Measurements from ENCODE around the gene TSPAN9.
"Not testable (repeated sequence)": the region's sequence is repeated elsewhere in the genome, so short reads cannot be mapped to it uniquely, and the experiment has no call there.

TSPAN9 gene

DNA sequence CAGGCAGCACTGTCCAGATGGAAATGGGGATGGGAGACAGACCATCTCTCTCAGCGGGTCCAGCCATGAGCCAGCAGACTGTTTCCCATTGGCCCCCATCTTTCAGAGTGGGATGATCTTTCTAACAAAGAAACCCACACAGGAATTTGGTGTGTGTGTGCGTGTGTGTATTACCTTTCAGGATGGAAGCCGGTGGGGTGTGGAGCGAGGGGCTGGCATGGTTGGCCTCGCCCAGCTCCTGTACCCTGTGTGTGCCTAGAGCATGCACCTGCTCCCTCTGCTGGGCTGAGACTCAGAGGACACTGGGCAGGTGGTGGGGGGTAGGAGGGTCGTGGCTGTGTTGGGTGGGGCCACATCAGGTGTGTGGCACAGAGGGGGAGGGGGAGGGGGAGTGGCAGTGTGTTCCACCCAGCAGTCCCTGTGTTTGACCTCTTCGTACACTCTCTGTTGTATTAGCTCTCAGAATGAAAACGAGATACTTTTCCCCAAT is 33.0 kb upstream of the TSPAN9 start:
- no peak for DNase-seq (ENCODE audit: low spot score)

DNA sequence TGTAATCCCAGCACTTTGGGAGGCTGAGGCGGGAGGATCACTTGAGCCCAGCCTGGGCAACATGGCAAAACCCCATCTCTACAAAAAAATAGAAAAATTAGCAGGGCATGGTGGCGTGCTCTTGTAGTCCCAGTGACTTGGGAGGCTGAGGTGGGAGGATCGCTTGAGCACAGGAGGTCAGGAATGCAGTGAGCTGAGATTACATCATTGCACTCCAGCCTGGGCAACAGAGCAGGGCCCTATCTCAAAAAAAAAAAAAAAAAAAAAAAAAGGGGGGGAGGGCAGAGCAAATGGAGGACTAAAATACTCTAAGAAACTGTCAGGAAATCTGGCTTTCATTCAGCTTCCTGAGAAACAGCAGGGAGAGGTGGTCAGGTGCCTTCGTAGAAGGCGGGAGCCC is 31.7 kb upstream of the TSPAN9 start:
- DNase-seq (ENCODE audit: low spot score): no peak

DNA sequence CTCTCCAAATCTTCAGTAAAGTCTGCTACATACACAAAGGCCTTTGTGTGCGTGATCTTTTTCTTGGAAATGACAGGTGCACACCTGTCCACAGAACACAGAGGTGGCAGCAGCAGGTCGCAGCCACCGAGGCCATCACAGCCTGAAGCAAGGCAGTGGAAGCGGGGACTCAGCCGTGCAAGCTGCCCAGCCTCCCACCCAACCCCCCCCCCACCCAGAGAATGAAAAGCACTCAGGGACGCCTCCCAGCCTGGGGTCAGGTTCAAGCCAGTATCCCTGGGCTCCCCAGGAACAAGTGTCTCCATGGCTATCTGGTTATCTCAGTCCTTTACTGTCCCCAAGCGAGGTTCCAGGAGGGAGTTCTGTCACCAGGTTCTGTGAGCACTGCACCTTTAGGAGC is 31.2 kb upstream of the TSPAN9 start:
- no peak for DNase-seq (ENCODE audit: low spot score)

DNA sequence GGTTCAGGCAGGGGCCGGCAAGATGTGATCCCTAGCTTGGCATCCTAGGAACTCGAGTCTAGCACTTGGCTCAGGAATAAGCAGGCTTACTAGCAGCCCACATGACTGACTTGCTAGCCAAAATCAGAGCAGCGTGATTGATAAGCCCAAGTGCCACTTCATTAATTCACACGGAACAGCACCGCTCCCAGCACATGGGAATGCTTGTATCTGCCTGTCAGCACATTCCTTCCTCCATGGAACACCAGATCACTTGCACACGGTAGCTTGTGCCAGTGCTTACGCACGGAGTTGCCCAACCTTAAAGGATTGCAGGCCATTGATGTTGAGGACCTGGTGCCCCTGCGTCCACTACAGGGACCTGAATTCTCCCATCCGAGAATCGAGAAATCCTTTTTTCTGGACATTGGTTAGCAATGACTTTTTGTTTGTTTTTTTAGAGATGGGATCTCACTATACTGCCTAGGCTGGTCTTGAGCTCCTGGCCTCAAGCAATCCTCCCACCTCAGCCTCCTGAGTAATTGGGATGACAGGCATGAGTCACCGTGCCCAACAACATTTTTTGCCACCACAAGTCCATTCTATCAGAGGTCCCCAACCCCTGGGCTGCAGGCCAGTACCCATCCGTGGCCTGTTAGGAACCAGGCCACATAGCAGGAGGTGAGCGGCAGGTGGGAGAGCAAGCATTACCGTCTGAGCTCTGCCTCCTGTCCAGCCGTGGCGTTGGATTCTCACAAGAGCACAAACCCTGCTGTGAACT is 30.6 kb upstream of the TSPAN9 start:
- DNase-seq (ENCODE audit: low spot score): no peak

DNA sequence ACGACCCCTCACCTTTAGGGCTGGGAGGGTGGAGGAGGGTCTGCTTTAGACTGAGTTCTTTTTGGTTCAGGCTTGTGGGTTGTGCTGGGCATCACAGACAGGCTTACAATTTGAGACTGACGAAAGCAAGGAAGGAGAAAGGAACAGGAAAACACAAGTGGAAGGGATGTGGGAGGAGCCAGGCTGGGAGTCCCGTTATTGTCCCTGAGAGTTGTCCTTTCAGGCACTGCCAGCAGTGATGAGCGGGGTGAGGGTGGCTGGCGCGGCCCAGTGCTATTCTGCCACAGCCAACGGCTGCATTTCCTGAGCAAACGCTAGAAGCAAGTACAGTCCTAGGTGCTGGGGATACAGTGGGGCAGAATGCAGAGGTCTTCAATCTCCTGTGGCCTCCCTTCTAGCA is 29.2 kb upstream of the TSPAN9 start:
- no peak for DNase-seq (ENCODE audit: low spot score)

DNA sequence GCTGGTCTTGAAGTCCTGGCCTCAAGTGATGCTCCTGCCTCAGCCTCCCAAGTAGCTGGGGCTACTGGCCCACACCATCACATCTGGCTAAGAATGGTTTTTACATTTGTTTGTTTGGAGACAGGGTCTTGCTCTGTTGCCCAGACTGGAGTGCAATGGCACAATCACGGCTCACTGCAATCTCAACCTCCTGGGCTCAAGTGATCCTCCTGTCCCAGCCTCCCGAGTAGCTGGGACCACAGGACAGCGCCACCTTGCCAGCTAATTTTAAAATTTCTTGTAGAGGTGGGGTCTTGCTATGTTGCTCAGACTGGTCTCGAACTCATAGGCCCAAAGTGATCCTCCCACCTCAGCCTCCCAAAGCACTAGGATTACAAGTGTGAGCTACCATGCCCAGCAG is 28.6 kb upstream of the TSPAN9 start:
- no peak for DNase-seq (ENCODE audit: low spot score)

DNA sequence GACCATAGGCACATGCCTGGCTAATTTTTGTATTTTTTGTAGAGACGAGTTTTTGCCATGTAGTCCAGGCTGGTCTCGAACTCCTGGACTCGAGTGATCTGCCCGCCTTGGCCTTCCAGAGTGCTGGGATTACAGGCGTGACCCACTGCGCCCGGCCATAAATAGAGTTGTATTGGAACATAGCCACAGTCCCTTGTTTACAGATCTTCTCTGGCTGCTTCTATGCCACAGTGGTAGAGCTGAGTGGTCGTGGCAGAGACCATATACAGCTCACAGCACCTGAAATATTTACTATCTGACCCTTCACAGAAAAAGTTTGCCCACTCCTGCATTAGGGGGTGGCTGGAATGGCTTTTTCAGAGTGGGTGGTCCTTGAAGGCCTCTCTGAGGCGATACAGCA is 28.0 kb upstream of the TSPAN9 start:
- no peak for DNase-seq (ENCODE audit: low spot score)

DNA sequence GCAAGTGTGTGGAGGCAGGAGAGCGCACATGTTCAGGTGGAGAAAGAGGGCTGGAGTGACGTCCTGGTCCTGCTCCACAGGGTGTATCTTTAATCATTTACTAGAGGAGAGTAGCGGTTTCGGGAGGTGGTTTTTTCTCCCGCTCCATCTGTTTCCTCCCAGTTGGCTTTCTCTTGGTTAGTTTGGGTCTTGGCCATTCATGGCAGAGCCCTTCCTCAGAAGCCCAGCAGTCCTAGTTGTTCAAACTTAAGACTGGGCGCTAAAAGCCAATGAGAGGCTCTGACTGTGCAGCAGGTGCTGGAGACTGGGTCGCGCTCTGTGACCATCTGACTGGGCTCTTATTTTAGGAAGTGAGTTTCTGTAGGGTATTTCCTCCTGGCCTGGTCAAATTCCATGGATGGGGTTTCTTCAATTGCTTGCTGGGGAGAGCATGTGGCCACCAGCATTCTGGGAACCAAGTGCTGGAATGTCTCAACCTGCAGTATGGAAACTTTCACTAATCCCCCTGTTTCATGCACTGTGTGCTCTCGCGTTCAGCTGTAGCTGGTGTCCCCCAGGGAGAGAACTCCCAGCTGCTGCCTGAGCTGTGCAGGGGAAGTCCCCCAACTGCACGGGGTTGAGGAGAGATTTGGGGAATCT is 27.4 kb upstream of the TSPAN9 start:
- DNase-seq (ENCODE audit: low spot score): no peak

DNA sequence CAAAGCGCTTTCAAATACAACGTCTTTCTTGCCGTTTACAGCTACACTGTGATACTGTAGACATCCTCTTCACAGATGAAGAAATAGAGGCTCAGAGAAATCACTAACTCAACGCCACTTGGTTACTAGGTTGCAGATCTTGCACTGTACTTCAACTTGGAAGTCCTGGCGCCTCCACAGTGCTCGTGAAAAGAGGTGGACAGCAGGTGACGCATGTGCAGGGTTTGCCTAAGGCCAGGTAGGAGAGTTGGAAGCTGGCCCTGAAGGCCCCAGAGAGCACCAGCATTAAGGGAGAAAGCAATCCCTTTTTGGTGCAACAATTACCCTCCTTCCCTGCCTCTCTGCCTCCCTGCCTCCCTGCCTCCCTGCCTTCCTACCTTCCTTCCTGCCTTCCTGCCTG is 22.8 kb upstream of the TSPAN9 start:
- DNase-seq (ENCODE audit: low spot score): no peak

DNA sequence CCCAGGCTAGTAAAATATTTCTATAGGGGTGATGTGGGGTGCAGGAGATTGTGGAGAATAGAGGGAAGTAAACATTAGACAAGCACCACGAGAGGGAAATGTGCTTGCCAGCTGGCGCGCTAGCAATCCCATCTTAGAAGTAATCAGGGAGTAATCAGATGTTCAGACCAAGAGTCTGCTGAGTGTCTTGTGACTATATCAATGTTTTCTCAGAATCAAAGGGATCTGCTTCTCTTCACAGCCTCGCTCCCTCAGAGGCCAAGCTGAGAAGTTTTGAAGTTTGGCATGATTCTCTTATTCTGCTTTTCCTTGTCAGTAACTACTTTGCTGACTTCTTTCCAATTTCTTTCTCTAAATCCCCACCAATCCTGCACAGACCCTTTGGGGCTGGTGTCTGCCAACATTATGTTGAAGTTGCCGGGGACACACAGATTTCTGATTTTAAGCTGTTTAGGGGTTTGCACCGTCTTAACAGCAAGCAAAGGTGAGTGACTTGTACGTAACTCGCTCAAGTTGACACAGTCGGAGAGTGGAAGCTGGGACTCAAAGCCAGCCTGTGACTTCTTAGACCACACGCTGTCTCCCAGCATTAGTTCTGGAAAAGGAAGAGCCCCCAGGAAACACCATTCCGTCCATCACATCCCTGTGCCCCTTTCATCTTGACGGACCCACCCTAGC is 22.0 kb upstream of the TSPAN9 start:
- no peak for DNase-seq (ENCODE audit: low spot score)

DNA sequence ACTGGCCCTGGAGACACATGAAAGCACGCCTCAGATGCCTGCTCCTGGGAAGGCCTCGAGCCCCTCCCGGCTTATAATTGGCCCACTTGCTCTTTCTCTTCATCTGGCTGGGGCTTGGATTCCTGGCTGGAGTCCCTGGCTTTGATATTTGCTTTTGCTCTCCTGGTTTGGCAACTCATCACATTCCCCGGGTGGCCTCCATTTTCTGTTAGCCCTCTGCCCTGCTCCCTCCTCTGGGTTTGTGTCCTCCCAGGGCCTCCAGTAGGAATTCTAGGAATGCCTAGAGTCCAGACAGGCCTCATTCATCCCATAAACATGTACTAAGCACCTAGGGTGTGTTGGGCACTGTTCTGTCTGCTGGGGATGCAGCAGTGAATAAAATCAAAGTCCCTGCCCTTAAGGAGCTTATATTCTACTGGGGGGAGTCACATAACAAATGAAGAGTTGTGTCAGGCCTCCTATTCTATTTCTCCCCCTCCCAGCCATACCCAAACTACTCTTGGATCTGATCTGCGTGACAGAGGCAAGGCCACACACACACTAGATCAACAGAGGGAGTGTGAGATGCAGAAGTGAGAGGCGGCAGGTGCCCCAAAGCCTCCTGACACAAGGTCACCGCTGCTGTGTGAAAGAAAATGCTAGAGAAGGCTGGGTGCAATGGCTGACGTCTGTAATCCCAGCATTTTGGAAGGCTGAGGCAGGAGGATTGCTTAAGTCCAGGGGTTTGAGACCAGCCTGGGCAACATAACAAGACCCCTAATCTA is 21.3 kb upstream of the TSPAN9 start:
- no peak for DNase-seq (ENCODE audit: low spot score)

DNA sequence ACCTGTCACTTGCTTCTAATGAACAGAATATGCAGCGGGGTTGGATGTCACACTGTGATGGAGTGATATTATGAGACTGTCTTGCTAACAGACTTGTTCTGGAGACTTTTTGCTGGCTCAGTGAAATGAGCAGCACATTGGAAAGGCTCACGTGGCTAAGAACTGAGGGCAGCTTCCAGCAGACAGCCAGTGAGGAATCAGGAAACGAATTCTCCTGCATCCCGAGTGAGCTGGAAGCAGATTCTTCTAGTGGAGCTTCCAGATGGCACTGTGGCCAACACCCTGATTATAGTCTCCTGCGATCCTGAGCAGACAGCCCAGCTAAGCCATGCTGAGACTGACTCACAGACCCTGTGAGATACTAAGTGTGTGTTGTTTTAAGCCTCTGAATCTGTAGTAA is 16.1 kb upstream of the TSPAN9 start:
- DNase-seq (ENCODE audit: low spot score): no peak

DNA sequence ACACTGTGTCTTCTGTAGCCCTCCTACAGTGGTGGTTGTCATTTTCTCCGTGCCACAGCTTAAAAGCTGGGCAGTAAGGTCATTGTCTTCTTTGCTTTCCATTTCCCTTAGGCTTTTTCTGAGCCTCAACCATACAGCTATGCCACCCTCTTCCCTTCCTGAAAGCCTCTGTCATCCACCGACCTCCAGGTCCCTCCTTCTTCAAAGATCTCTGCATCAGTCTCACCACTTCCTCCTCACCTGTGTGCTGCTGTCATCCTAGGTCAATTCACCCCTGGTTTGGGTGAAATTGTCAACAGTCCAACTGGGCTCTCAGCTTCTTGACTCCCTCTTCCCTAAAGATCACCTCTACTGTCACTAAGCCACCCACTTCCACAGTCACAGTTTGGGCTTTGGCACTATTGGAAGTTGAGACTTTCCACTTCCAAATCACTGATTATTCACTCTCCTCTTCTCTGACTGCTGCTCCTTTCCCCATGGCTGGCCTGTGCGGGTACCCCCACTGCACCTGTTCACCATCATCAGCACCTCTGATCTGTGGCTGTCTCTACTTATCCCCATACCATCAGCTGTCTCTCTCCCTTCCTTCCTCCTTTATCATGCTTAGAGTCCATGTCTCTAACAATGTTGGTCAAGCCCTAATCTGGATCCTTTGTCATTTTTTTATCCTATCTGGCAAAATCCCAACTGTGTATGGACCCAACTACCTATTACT is 15.5 kb upstream of the TSPAN9 start:
- DNase-seq (ENCODE audit: low spot score): no peak

DNA sequence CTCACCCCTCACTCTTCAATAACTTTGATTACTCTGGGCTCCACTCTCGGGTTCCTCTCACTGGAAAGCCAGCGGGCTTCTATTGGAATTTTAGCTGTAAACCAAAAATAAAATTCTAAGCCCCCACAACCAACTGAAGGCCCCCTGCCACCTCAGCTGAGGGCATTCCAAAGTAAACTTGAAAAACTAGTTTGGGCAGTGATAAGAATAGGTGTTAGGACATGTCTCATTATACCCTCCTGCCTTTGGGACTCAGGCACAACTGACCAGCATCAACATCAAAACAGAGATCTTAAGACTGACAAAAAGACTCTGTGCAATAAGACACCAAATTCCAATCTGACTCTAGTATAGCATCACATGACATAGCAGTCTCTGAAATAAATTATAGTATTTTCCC is 11.9 kb upstream of the TSPAN9 start:
- no peak for DNase-seq (ENCODE audit: low spot score)

DNA sequence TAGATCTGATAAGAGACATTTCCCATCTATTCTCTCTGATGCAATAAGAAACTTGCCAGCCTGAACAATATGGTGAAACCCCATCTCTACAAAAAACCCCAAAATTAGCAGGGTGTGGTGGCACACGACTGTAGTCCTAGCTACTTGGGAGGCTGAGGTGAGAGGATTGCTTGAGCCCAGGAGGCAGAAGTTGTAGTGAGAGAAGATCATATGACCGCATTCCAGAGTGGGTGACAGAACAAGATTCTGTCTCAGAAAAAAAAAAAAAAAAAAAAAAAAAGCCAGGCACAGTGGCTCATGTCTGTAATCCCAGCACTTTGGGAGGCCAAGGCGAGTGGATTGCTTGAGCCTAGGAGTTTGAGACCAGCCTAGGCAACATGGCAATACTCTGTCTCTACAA is 11.3 kb upstream of the TSPAN9 start:
- not testable (repeated sequence) for DNase-seq (ENCODE audit: low spot score)

DNA sequence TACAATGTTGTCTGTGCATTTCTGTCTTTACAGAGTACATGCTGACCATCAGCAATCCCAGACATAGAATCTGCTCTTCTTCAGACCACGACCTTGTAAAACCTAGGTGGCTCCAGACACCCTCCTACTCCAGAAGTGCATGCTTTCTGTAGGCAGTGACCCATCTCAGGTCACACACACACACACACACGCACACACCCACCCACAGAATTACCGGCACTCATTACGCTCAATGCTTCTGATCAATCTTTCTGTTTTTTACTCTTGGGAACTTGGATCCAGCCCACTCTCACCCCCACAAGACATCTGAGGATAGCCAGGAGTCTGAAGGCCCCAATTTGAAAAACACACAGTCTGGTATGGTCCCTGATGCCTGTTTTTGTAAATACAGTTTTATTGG is 7.5 kb upstream of the TSPAN9 start:
- DNase-seq (ENCODE audit: low spot score): no peak

DNA sequence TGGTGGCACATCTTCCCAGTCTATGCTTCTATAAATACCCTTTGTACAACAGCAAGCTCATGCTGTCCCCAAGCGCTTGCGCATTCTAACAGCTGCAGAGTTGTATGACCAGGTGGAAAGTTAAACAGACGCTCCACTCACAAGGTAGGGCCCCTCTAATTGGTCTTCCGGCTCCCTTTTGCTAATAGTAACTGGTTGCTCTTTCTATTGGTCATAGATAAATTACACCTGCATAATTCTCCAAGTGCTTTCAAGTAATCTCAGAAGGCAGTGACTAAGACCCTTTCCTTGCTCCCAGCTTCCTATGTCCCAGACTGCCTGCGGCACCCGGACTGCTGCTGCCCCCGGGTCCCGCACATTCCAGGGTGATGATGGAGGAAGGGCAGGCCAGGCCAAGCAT is 6.1 kb upstream of the TSPAN9 start:
- no peak for DNase-seq (ENCODE audit: low spot score)

DNA sequence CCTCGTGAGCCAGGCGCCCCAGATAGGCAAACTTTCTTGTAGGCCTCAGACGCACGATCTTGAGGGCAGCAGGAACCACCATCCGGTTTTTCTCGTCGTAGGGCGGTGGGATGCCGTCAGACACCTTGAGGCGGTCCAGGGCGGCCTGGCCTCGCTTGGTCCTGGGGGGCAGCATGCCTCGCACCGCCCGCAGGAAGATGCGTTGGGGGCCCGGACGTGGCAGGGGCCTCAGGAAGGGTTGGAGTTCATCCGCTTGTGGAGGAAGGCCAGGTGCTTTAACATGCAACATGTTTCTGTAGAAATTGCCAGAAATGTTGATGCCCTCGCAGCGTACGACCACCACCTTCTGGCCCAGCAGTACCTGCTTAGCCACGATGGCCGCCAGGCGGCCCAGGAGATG is 5.5 kb upstream of the TSPAN9 start:
- DNase-seq (ENCODE audit: low spot score): no peak

DNA sequence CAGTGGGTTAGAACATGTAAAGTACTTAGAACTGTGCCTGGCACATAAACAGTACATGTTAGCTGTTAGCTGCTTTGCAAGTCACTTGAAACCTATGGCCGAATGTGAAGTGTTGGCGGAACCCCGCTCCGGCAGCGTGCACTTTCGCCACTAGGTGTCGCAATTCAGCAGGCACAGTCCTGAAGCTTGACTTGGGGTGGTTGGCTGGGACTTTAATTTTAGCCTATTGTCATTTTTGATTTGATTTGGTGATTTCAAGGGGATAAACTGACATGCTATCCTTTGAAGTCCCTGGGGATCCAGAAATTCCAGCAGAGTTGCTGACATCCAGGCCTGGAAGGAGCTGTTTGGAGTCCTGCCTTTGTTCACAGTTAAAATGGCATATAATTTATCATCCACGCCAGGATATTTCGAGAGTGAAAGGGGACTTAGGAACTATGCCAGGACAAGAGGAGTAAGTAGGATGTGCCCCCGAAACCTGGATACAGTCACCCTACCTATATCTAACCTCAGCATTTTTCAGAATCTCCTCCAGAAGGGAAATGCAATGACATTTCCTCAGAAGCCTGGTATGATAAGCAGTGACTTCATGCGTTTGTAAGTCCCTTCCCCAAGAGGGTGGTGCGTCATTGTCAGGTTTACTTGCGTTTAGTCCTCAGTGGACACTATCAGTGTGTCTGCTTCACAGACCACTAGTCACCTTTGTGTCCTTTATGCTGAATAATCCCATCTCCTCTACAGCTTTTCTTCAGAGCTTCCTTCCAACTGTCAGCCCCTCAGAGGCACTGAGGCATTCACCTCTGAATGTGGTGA is 3.5 kb upstream of the TSPAN9 start:
- peak; percentile 67 for DNase-seq (ENCODE audit: low spot score)

DNA sequence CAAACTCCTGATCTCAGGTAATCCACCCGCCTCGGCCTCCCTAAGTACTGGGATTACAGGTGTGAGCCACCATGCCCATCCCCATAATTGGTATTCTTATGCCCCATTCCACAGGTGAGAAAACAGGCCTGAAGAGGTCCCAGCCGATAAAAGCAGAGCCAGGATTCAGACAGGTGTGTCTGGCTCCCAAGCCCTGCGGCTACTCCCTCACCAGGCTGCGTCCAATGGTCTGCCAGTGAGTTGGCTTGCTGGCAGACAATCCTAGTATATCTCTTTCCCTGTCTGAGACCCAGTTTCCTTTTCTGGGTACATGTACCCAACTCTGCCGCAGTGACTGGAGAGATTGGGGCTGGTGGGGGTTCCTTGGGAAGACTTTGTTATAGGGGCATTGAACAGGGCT is 1.9 kb upstream of the TSPAN9 start:
- no peak for DNase-seq (ENCODE audit: low spot score)

DNA sequence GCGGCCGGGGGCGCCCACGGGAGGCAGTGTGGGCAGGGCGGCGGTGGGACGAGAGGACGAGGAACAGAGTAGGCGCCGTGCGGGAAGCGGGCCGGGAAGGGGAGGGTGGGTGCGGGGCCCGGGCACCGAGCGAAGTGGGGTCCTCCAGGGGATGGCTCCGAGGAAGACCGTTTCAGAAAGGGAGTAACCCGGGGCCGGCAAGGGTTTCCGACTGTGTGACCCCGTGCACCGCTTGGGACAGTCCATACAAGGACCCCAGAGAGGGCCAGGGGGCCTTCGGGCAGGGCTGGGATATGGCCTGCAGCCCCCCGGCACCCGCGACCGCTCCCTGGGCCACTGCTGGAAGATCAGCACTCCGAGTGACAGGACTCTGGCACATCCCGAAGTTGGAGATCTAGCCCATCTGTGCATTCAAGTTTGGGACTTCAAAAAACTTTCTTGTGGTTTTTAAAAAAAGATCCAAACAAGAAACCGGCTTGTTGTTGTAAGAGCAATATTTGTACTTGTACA is 448 bp downstream of the TSPAN9 start:
- DNase-seq (ENCODE audit: low spot score): no peak
